GM12865 (cell line): ENCODE results near the gene SEC31B.

Experiments
- DNase-seq: peaks from one replicate; pipeline ENCODE4 v3.0.0; 2010; ENCODE audit warnings: low read depth
- H3K4me3 ChIP-seq: 2 replicates; pipeline ENCODE4 v1.5.1; 2011; ENCODE audit warnings: mild to moderate bottlenecking, low read depth, low read length, control low read depth
- CTCF ChIP-seq: IDR thresholded peaks from 2 replicates; pipeline ENCODE4 v1.5.1; 2011; ENCODE audit warnings: low read length, control low read depth, low read depth, inconsistent platforms; ENCODE audit not compliant: insufficient read depth; ENCODE audit errors: missing control alignments

Gene SEC31B

GRCh38 chr10:100505164-100505563, 14.5 kb downstream of the SEC31B start:
- TF ChIP-seq CTCF = no peak
- H3K4me3 ChIP-seq = no peak overlapping the region
- no peak for DNase-seq

- no peak for TF ChIP-seq CTCF
- DNase-seq = no peak
- H3K4me3 ChIP-seq = no peak overlapping the region
These were observed 15.6 kb downstream of the SEC31B start for GRCh38 chr10:100504096-100504495.

GRCh38 chr10:100502926-100503494, 16.7 kb downstream of the SEC31B start:
- no peak overlapping the region for H3K4me3 ChIP-seq
- no peak for DNase-seq
- no peak for TF ChIP-seq CTCF

GRCh38 chr10:100501423-100501822, 18.2 kb downstream of the SEC31B start:
- TF ChIP-seq CTCF = no peak
- H3K4me3 ChIP-seq = no peak overlapping the region
- no peak for DNase-seq

- no peak for DNase-seq
- TF ChIP-seq CTCF = no peak
- H3K4me3 ChIP-seq = no peak overlapping the region
These were observed 21.6 kb downstream of the SEC31B start for GRCh38 chr10:100498059-100498458.

GRCh38 chr10:100496567-100496966, 23.1 kb downstream of the SEC31B start:
- TF ChIP-seq CTCF = no peak
- H3K4me3 ChIP-seq = no peak overlapping the region
- DNase-seq = no peak

- no peak for TF ChIP-seq CTCF
- H3K4me3 ChIP-seq = no peak overlapping the region
- DNase-seq = no peak
These were observed 29.1 kb downstream of the SEC31B start for GRCh38 chr10:100490531-100490930.
